Retinal pigment epithelial cell (primary cell): Measurements from ENCODE around the gene PDE4D.

ENCODE experiments used
- DNase-seq: peaks from one replicate; pipeline ENCODE4 v3.0.0-alpha.2; 2010; ENCODE audit warnings: low read depth
- H3K4me3 ChIP-seq: 2 replicates; pipeline ENCODE4 v1.5.1; 2011; ENCODE audit warnings: mild to moderate bottlenecking, low read length, control low read depth, moderate library complexity
- CTCF ChIP-seq: conservative IDR thresholded peaks from 2 replicates; pipeline ENCODE4 v1.5.1; 2011; ENCODE audit warnings: low read depth, low read length, control low read depth, inconsistent platforms

Gene PDE4D

GRCh38 chr5:59169768-59170150, 723.8 kb downstream of the PDE4D start:
- no peak overlapping the region for H3K4me3 ChIP-seq
- TF ChIP-seq CTCF, result no peak
- DNase-seq, result no peak

GRCh38 chr5:59169081-59169767, 724.3 kb downstream of the PDE4D start:
- DNase-seq, result no peak
- no peak overlapping the region for H3K4me3 ChIP-seq
- TF ChIP-seq CTCF, result no peak

- TF ChIP-seq CTCF, result no peak
- H3K4me3 ChIP-seq, result no peak overlapping the region
- no peak for DNase-seq
These were observed 725.5 kb downstream of the PDE4D start for GRCh38 chr5:59168067-59168466.

GRCh38 chr5:59164041-59164830, 729.3 kb downstream of the PDE4D start:
- DNase-seq, result no peak
- no peak overlapping the region for H3K4me3 ChIP-seq
- TF ChIP-seq CTCF, result no peak

- TF ChIP-seq CTCF, result no peak
- no peak overlapping the region for H3K4me3 ChIP-seq
- DNase-seq, result no peak
These were observed 732.1 kb downstream of the PDE4D start for GRCh38 chr5:59161221-59162105.

DNA sequence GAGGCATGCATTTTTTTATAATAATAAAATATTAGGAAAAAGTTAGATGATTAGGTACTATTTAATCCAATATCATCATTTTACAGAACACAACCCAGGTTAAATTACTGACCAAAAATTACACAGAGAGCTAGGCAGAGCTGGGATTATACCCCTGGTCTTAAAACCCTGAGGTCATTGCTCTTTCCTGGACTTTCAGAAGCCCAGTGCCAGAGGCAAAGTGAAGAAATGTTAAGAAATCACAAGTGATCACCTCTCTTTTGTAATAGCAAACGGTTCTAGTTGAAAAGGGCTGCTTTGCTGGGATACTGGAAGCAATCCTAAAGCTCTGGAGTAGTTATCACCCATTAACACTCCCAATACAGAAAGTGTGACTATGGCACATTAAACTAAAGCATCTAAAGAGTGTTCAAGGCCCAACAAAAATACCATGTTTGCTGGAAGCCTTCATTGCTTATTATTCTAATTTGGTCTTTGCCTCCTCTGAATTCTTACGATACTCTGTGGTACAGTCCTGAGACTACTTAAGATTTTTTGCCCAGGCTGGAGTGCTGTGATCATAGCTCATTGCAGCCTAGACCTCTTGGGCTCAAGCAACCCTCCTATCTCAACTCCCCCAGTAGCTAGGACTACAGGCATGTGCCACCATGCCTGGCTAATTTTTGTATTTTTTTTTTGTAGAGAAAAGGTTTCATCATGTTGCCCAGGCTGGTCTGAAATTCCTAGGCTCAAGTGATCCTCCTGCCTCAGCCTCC, 734.7 kb downstream of the PDE4D start:
- DNase-seq, result no peak
- no peak overlapping the region for H3K4me3 ChIP-seq
- TF ChIP-seq CTCF, result no peak
